ENCODE results near the gene PTPRS.

Gene PTPRS

DNA sequence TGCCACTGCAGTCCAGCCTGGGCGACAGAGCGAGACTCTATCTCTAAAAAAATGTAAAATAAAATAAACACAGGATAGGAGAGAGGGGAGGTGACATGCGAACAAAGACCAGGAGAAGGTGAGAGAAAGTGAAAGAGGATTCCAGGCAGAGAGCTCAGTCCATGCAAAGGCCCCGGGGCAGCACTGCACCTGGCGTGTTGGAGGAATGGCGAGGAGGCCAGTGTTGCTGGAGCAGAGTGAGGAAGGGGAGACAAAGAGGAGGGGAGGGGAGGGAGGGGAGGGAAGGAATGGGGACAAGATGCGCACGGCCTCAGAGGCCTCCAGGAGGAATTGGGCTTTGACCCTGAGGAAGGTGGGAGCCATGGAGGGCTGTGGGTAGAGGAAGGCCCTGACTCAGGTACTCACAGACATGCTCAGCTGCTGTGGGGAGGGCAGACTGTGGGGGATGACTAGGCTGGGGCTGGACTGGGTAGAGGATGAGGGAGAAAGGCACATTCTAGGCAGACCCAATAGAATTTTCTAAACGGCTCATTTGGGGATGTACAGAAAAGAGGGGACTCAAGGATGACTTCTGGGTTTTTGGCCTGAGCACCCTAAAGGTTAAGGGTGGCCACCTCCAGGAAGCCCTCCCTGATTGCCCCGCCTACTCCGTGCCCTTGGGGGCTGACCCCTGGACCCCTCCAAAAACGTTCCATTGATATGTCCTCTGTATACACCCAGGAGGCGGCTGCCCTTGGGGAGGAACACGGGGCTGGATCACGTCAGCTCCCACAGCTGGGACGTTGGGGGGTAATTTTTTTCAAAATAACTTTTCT lies 43.9 kb downstream of the PTPRS start:
- DNase-seq (ENCODE audit: low read depth, low spot score): no peak
- no peak overlapping the region for H3K4me3 ChIP-seq (ENCODE audit: low read depth, low read length)
- TF ChIP-seq, protein P1, sequence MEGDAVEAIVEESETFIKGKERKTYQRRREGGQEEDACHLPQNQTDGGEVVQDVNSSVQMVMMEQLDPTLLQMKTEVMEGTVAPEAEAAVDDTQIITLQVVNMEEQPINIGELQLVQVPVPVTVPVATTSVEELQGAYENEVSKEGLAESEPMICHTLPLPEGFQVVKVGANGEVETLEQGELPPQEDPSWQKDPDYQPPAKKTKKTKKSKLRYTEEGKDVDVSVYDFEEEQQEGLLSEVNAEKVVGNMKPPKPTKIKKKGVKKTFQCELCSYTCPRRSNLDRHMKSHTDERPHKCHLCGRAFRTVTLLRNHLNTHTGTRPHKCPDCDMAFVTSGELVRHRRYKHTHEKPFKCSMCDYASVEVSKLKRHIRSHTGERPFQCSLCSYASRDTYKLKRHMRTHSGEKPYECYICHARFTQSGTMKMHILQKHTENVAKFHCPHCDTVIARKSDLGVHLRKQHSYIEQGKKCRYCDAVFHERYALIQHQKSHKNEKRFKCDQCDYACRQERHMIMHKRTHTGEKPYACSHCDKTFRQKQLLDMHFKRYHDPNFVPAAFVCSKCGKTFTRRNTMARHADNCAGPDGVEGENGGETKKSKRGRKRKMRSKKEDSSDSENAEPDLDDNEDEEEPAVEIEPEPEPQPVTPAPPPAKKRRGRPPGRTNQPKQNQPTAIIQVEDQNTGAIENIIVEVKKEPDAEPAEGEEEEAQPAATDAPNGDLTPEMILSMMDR (IDR thresholded peaks at IDR 0.05; ENCODE audit: low read depth, low read length): no peak
- in situ Hi-C loops (cut with HindIII; ENCODE audit: low sequenced_read_pairs): no loop called here

DNA sequence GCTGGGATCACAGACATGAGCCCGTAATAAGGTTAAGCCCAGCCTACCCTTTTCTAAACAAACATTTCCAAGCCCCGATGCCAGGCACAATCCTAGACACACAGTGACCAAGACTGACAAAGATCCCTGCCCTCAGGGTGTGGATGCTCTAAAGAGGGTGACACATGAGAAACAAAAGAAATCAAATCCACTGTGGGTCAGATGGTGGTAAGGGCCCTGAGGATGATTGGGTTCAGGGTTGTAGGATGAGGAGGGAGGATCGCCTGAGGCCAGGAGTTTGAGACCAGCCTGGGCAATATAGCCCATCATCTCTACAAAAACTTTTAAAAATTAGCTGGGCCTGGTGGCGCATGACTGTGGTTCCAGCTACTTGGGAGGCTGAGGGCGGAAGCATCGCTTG lies 44.6 kb downstream of the PTPRS start:
- H3K4me3 ChIP-seq (ENCODE audit: low read depth, low read length): no peak overlapping the region
- no peak for DNase-seq (ENCODE audit: low read depth, low spot score)
- TF ChIP-seq, protein P1 (IDR thresholded peaks at IDR 0.05; ENCODE audit: low read depth, low read length): no peak
- in situ Hi-C loops (cut with HindIII; ENCODE audit: low sequenced_read_pairs): no loop called here

DNA sequence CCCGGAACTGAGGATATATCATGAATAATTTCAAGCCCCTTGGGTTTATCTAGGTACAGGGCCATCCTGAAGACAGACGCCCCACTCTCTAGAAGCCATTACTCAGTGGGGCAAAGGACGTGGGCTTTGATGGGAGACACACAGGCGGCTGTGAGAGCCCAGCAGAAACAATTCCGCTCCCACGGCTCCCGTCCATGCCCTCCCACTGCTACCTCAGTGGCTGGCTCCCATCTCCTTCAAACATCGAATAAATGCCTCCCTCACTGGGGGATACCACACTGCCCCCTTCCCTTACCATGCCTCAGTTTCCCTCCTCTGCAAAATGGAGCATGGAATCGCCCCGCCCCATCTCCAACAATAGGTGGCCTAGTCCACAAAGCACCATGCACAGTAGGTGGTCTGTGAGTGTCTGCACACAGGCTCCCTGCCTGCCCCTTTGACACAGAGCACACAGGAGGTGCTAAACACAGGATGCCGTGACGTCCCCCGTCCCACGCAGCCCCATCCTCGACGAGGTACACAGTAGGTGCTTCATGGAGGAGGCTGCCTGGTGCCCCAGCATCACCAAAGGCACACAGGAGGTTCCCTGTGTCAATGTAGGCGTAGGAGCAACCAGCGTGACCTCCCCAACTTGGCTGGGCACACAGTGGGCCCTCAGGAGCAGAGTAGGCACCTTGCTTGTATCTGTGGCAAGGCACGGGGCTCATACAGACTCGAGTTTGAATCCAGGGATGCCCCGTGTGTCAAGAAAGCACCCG lies 46.0 kb downstream of the PTPRS start:
- in situ Hi-C loops (cut with HindIII; ENCODE audit: low sequenced_read_pairs): no loop called here
- peak overlapping the region; percentile 65 for H3K4me3 ChIP-seq (ENCODE audit: low read depth, low read length)
- TF ChIP-seq, protein P1 (IDR thresholded peaks at IDR 0.05; ENCODE audit: low read depth, low read length): no peak
- no peak for DNase-seq (ENCODE audit: low read depth, low spot score)

DNA sequence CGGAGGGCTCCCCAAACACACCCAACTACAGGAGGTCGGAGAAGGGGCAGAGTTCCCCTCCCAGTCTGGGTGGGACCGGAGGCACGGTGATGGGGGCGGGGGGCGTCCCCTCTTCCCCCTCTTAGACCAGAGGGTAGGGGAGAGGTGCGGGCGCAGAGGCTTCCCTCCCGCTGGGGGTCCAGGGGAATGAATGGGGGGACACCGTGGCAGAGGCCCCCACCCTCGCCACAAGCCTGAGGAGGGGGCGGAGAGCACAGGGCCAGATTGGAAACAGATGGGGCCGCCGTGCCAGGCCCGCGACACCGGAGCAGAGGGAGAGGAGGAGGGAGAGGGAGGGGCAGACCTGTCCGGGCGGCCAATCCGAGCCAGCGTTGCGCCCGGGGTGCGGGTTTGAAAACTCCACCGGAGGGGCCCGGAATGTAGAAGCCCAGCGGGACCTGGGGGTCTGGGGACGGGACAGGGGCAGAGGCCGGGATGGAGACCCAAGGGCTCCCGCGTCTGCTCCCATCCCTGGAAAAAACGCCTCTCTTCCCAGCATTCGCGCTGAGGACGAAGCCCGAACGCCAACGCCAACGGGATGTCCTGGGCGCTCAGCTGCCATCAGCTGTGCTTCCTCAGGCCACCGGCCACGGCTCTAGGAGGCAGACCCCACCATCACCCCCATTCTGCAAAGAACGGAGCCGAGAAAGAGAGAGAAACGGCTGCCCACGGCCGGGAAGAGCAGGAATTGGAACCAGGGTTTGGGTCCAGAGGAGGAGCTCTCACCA lies 46.8 kb downstream of the PTPRS start:
- TF ChIP-seq, protein P1 (IDR thresholded peaks at IDR 0.05; ENCODE audit: low read depth, low read length): no peak
- H3K4me3 ChIP-seq (ENCODE audit: low read depth, low read length): peak overlapping the region; percentile 65
- DNase-seq (ENCODE audit: low read depth, low spot score): peak; percentile 44
- in situ Hi-C loops (cut with HindIII; ENCODE audit: low sequenced_read_pairs): no loop called here

DNA sequence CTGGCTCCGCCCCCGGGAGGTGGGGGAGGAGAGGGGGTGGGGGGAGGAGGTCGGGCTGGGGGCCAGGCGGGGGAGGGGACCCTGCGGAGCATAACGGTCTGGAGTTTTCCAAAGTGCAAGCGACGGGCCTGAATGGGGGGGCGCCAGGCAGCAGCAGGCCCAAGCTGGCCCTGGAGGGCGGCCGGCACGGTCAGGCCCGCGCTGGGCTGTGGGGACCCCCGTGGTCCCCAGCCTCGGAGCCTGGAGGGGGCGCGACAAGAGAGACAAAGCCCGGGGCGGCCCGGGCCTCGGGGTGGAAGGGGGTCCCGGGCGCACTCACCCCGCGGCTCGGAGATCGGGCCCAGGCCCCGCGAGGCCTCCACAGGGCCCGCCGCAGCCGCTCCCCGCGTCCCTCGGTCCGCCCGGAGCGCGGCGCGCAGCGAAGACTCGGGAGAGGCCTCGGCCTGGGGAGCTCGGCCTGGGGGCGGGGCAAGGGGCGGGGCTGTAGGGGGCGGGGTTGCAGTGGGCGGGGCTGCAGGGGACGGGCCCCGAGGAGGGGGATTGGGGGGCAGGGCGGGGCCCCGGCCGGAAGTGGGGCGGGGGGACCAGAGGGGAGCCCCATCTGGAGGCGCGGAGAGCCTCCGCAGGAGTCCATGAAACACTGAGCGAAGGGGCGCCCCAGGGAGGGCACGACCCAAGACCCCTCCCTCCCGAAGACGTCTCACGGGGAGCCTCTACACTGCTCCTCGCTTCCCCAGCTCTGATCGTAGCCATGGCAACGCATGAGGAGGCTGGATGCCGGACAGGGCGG lies 47.6 kb downstream of the PTPRS start:
- DNase-seq (ENCODE audit: low read depth, low spot score): peak; percentile 68
- in situ Hi-C loops (cut with HindIII; ENCODE audit: low sequenced_read_pairs): no loop called here
- H3K4me3 ChIP-seq (ENCODE audit: low read depth, low read length): peak overlapping the region; percentile 65
- TF ChIP-seq, protein P1 (IDR thresholded peaks at IDR 0.05; ENCODE audit: low read depth, low read length): no peak

DNA sequence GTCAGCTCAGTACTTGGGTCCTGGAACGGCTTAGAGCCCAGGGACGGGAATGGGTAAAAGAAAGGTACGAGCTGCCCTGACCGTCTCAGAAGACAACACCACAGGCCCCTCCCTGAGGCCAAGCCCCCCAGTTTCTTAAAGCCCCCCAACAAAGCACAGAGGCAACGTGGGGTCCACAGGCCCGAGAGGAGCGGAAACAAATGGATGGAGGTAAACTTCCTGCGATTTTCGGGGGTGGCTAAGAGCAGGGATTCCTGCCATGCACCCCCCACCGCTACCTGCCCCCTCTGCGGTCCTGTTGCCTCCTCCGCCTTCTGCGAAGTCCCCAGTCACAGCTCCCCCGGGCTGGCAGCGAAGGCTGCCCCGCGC lies 48.2 kb downstream of the PTPRS start:
- DNase-seq (ENCODE audit: low read depth, low spot score): no peak
- TF ChIP-seq, protein P1 (IDR thresholded peaks at IDR 0.05; ENCODE audit: low read depth, low read length): no peak
- in situ Hi-C loops (cut with HindIII; ENCODE audit: low sequenced_read_pairs): no loop called here

More for the DNA sequence above, 48.2 kb downstream of the PTPRS start:
- H3K4me3 ChIP-seq (ENCODE audit: low read depth, low read length): peak overlapping the region; percentile 60

Measured in astrocyte of the spinal cord (primary cell).